Activated CD8-positive, alpha-beta memory T cell treated with anti-CD3 and anti-CD28 coated beads for 24 hours (primary cell): ENCODE data around the gene SLIT1.

Experiments
- DNase-seq: peaks from one replicate; pipeline ENCODE4 v3.0.0-alpha.2; 2020

The SLIT1 gene

GRCh38 chr10:97138846-97139245 is 46.9 kb downstream of the SLIT1 start:
- no peak for DNase-seq

- DNase-seq = no peak
These were observed 47.6 kb downstream of the SLIT1 start for GRCh38 chr10:97138174-97138573.

GRCh38 chr10:97136756-97137155 is 49.0 kb downstream of the SLIT1 start:
- no peak for DNase-seq

- DNase-seq = no peak
These were observed 50.3 kb downstream of the SLIT1 start for GRCh38 chr10:97135464-97135863.

- no peak for DNase-seq
These were observed 50.8 kb downstream of the SLIT1 start for GRCh38 chr10:97134983-97135382.

- no peak for DNase-seq
These were observed 51.6 kb downstream of the SLIT1 start for GRCh38 chr10:97134110-97134509.

GRCh38 chr10:97132273-97132672 is 53.5 kb downstream of the SLIT1 start:
- DNase-seq = no peak

GRCh38 chr10:97131666-97132065 is 54.1 kb downstream of the SLIT1 start:
- DNase-seq = no peak

- DNase-seq = no peak
These were observed 54.6 kb downstream of the SLIT1 start for GRCh38 chr10:97131181-97131628.

- no peak for DNase-seq
These were observed 56.1 kb downstream of the SLIT1 start for GRCh38 chr10:97129666-97130065.

GRCh38 chr10:97128516-97129154 is 57.1 kb downstream of the SLIT1 start:
- no peak for DNase-seq

- no peak for DNase-seq
These were observed 57.7 kb downstream of the SLIT1 start for GRCh38 chr10:97128039-97128492.

GRCh38 chr10:97127509-97127908 is 58.2 kb downstream of the SLIT1 start:
- no peak for DNase-seq

GRCh38 chr10:97124211-97124610 is 61.5 kb downstream of the SLIT1 start:
- no peak for DNase-seq

GRCh38 chr10:97123765-97124164 is 62.0 kb downstream of the SLIT1 start:
- DNase-seq = no peak

- no peak for DNase-seq
These were observed 64.7 kb downstream of the SLIT1 start for GRCh38 chr10:97121041-97121440.

GRCh38 chr10:97120370-97120769 is 65.4 kb downstream of the SLIT1 start:
- no peak for DNase-seq

GRCh38 chr10:97119058-97119745 is 66.6 kb downstream of the SLIT1 start:
- no peak for DNase-seq

- no peak for DNase-seq
These were observed 68.4 kb downstream of the SLIT1 start for GRCh38 chr10:97117372-97117771.

GRCh38 chr10:97116462-97117162 is 69.1 kb downstream of the SLIT1 start:
- DNase-seq = no peak

GRCh38 chr10:97115846-97116245 is 69.9 kb downstream of the SLIT1 start:
- no peak for DNase-seq

- DNase-seq = no peak
These were observed 74.1 kb downstream of the SLIT1 start for GRCh38 chr10:97111615-97112014.

- DNase-seq = no peak
These were observed 76.2 kb downstream of the SLIT1 start for GRCh38 chr10:97109547-97109946.

- no peak for DNase-seq
These were observed 78.2 kb downstream of the SLIT1 start for GRCh38 chr10:97107551-97107950.
